Posterior vena cava (tissue), 2 donors: Measurements from ENCODE around the gene DIP2C. TPM values are rescaled to one million over a fixed set of nuclear protein-coding genes. Genes with fewer than 3 reads are reported as not detected.
A peak's percentile ranks its signal among the peaks of the same experiment; 100 is the strongest.

Experiments
- DNase-seq: peaks from one replicate; pipeline ENCODE4 v3.0.0-alpha.2; 2020; ENCODE audit warnings: low spot score
- intact Hi-C, 2 donors: fragments of 100-400 bp; cut with DNase I; formaldehyde crosslinking; loops; one replicate each; pipeline versions ENCODE4 v1.14.1 to v1.14.2; 2022 to 2023
- total RNA-seq, 2 donors: library from RNA; stranded (reverse); fragmentation: NEBNext Ultra II Directional; extraction: Animal tissue kit (Norgen Biotek cat#: 25700); gene quantifications; one replicate each; pipeline ENCODE4 v1.2.1, GENCODE V29; 2021
- donor health status: DM: yes; HTN: yes; CAD: no.
- donor health status: DM: yes; HTN: yes; CAD: no.

The DIP2C gene
- total RNA-seq, 2 donors from 2014 or later, result 39.3 to 45.6 TPM

- intact Hi-C loops, result loop anchor here in 1 of 2 donors (5.0 kb wide), 1 partner anchor 87 kb away; no protein-coding TSS in a partner anchor
Observed at GRCh38 chr10:595473-595872, 94.0 kb downstream of the DIP2C start.

GRCh38 chr10:594584-595270 lies 94.7 kb downstream of the DIP2C start:
- peak; percentile 64 for DNase-seq
- intact Hi-C loops, result loop anchor here in 1 of 2 donors (5.0 kb wide), 1 partner anchor 88 kb away; no protein-coding TSS in a partner anchor

More at GRCh38 chr10:595473-595872, 94.0 kb downstream of the DIP2C start:
- DNase-seq, result peak; percentile 5

- DNase-seq, result peak; percentile 84
- intact Hi-C loops, result no loop called here
Observed at GRCh38 chr10:593901-594457, 95.5 kb downstream of the DIP2C start.

- DNase-seq, result no peak
- intact Hi-C loops, result no loop called here
Observed at GRCh38 chr10:593421-593820, 96.0 kb downstream of the DIP2C start.

GRCh38 chr10:593016-593415 lies 96.5 kb downstream of the DIP2C start:
- intact Hi-C loops, result no loop called here
- peak; percentile 56 for DNase-seq

GRCh38 chr10:591646-592045 lies 97.8 kb downstream of the DIP2C start:
- intact Hi-C loops, result no loop called here

GRCh38 chr10:590721-591120 lies 98.7 kb downstream of the DIP2C start:
- intact Hi-C loops, result no loop called here
- peak; percentile 63 for DNase-seq

More at GRCh38 chr10:591646-592045, 97.8 kb downstream of the DIP2C start:
- peak; percentile 66 for DNase-seq

GRCh38 chr10:589961-590680 lies 99.3 kb downstream of the DIP2C start:
- DNase-seq, result peak; percentile 54
- intact Hi-C loops, result loop anchor here (10.0 kb wide), 2 partner anchors 105 to 215 kb away; no protein-coding TSS in a partner anchor

- intact Hi-C loops, result loop anchor here (10.0 kb wide), 2 partner anchors 106 to 216 kb away; no protein-coding TSS in a partner anchor
- DNase-seq, result peak; percentile 78
Observed at GRCh38 chr10:588246-589165, 101.0 kb downstream of the DIP2C start.

- DNase-seq, result peak; percentile 17
- intact Hi-C loops, result loop anchor here (10.0 kb wide), 2 partner anchors 108 to 218 kb away; no protein-coding TSS in a partner anchor
Observed at GRCh38 chr10:586716-587115, 102.8 kb downstream of the DIP2C start.

- DNase-seq, result peak; percentile 35
- intact Hi-C loops, result loop anchor here (10.0 kb wide), 2 partner anchors 109 to 219 kb away; no protein-coding TSS in a partner anchor
Observed at GRCh38 chr10:586151-586550, 103.3 kb downstream of the DIP2C start.

- peak; percentile 24 for DNase-seq
Observed at GRCh38 chr10:585502-585901, 104.0 kb downstream of the DIP2C start.

GRCh38 chr10:584497-585290 lies 104.8 kb downstream of the DIP2C start:
- peak; percentile 38 for DNase-seq
- intact Hi-C loops, result loop anchor here (10.0 kb wide), 2 partner anchors 110 to 220 kb away; no protein-coding TSS in a partner anchor

More at GRCh38 chr10:585502-585901, 104.0 kb downstream of the DIP2C start:
- intact Hi-C loops, result loop anchor here (10.0 kb wide), 2 partner anchors 109 to 219 kb away; no protein-coding TSS in a partner anchor

GRCh38 chr10:583433-583832 lies 106.0 kb downstream of the DIP2C start:
- DNase-seq, result peak; percentile 67
- intact Hi-C loops, result loop anchor here (10.0 kb wide), 2 partner anchors 111 to 221 kb away; no protein-coding TSS in a partner anchor

- peak; percentile 59 for DNase-seq
- intact Hi-C loops, result loop anchor here (10.0 kb wide), 2 partner anchors 113 to 223 kb away; no protein-coding TSS in a partner anchor
Observed at GRCh38 chr10:581776-582330, 107.6 kb downstream of the DIP2C start.

- intact Hi-C loops, result loop anchor here (10.0 kb wide), 2 partner anchors 114 to 224 kb away; no protein-coding TSS in a partner anchor
- DNase-seq, result no peak
Observed at GRCh38 chr10:580778-581177, 108.7 kb downstream of the DIP2C start.

- intact Hi-C loops, result no loop called here
- DNase-seq, result peak; percentile 68
Observed at GRCh38 chr10:576130-576465, 113.4 kb downstream of the DIP2C start.
